B cell (primary cell): ENCODE measurements around the gene TNRC6C.

ENCODE experiments used
- CTCF ChIP-seq: fragments of 200-600 bp; IDR thresholded peaks from one replicate; pipeline ENCODE4 v1.8.0; 2022; ENCODE audit warnings: antibody characterized with exemption, mild to moderate bottlenecking
- EZH2 ChIP-seq: IDR thresholded peaks from 2 replicates; pipeline ENCODE4 v1.6.1; 2012; ENCODE audit warnings: borderline replicate concordance, low read depth, mild to moderate bottlenecking, moderate library complexity, low read length; ENCODE audit not compliant: insufficient read depth, poor library complexity, severe bottlenecking

- no peak for TF ChIP-seq CTCF
- TF ChIP-seq EZH2: no peak
Measured at GRCh38 chr17:78000341-78000740, 41.8 kb downstream of the TNRC6C start.
